ENCODE results near the gene KRT77.

KRT77 gene

DNA sequence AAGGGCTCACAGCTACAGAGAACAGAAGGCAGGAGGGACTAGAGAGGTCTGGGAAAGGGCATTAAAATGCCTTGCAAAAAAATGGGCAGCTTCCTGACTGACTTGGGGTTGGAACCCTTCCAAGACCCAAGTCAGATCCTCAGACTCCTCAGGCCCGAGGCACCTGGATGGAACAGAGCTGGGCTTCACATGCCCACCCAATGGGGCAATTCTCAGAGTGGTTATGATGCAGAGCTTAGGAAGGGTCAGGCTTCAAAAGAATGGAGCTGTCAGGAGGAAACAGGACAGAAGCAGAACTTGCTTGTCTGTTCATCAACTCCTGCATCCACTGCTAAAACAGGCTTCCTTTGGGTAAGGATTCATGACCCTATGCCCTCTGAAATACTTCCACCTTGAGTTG is 13.4 kb downstream of the KRT77 start:
- no peak overlapping the region for H3K18ac ChIP-seq (ENCODE audit: low read depth in 1 of 2, low read length in 2 of 2)
- no peak overlapping the region for H3K4me3 ChIP-seq (ENCODE audit: insufficient read depth in 1 of 2, low read depth in 1 of 2, low read length in 2 of 2)
- H3K4me2 ChIP-seq (ENCODE audit: low read length, poor library complexity, severe bottlenecking), result no peak overlapping the region
- no peak overlapping the region for H3K14ac ChIP-seq (ENCODE audit: low read length in 2 of 2)
- H3K9me3 ChIP-seq (ENCODE audit: control insufficient read depth, low read length), result no peaks in the 10 kb centered on the region
- H2BK120ac ChIP-seq (ENCODE audit: low read depth, low read length), result no peak overlapping the region
- H3K23ac ChIP-seq (ENCODE audit: low read length in 2 of 2), result no peak overlapping the region
- no peak overlapping the region for H4K91ac ChIP-seq (ENCODE audit: low read length)
- H2BK15ac ChIP-seq (ENCODE audit: low read depth, poor library complexity, severe bottlenecking), result no peak overlapping the region
- H3K36me3 ChIP-seq (ENCODE audit: control insufficient read depth in 1 of 2, insufficient read depth in 2 of 2, low read depth in 1 of 2, low read length in 2 of 2), result no peaks in the 10 kb centered on the region
- H3K79me1 ChIP-seq (replicated peaks; ENCODE audit: low read length, poor library complexity, severe bottlenecking), result no peaks in the 10 kb centered on the region
- H2AFZ ChIP-seq (ENCODE audit: low read depth, low read length), result no peak overlapping the region
- no peak overlapping the region for H2BK12ac ChIP-seq (ENCODE audit: low read length in 2 of 2)
- no peak overlapping the region for H2AK5ac ChIP-seq (ENCODE audit: low read length, severe bottlenecking)
- peaks cover 79 to 93% of the 10 kb centered on the region in 2 experiments for H3K27me3 ChIP-seq (ENCODE audit: control insufficient read depth in 1 of 2, insufficient read depth in 1 of 2, low read length in 2 of 2)
- DNase-seq, result no peak
- no peak overlapping the region for H3K4ac ChIP-seq (ENCODE audit: low read depth in 1 of 2, low read length in 2 of 2)
- H3K9ac ChIP-seq (ENCODE audit: low read length), result no peak overlapping the region
- peaks cover 4% of the 10 kb centered on the region for H3K4me1 ChIP-seq (ENCODE audit: control insufficient read depth, insufficient read depth, low read depth, low read length)
- WGBS, result 56% methylated on average over 1 of the region's 1 CpG
- H2BK5ac ChIP-seq (ENCODE audit: low read depth, low read length, poor library complexity, severe bottlenecking), result no peak overlapping the region
- no peak overlapping the region for H4K8ac ChIP-seq (ENCODE audit: low read length)
- no peak overlapping the region for H3K27ac ChIP-seq (ENCODE audit: low read length, poor library complexity, severe bottlenecking)

DNA sequence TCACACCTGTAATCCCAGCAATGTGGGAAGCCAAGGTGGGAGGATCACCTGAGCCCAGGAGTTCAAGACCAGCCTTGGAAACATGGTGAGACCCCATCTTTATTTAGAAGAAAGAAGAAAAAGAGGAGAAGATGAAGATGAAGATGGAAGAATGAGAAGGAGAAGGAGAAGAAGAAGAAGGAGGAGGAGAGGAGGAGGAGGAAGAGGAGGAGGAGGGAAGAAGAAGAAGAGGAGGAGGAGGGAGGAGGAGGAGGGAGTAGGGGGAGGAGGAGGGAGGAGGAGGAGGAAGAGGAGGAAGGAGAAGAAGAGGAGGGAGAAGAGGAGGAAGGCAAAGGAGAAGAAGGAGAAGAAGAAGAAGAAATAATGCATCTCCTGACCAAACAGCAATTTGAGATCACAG is 14.1 kb downstream of the KRT77 start:
- Histone ChIP-seq H2BK15ac (ENCODE audit: low read depth, poor library complexity, severe bottlenecking) (no peak overlapping the region), H2AK5ac (ENCODE audit: low read length, severe bottlenecking) (no peak overlapping the region), H4K91ac (ENCODE audit: low read length) (no peak overlapping the region), H3K27ac (ENCODE audit: low read length, poor library complexity, severe bottlenecking) (no peak overlapping the region), H3K4ac (ENCODE audit: low read depth in 1 of 2, low read length in 2 of 2) (no peak overlapping the region), H3K4me1 (ENCODE audit: control insufficient read depth, insufficient read depth, low read depth, low read length) (peaks cover 4% of the 10 kb centered on the region), H3K18ac (ENCODE audit: low read depth in 1 of 2, low read length in 2 of 2) (no peak overlapping the region), H2AFZ (ENCODE audit: low read depth, low read length) (no peak overlapping the region), H3K9ac (ENCODE audit: low read length) (no peak overlapping the region), H3K4me2 (ENCODE audit: low read length, poor library complexity, severe bottlenecking) (no peak overlapping the region), H3K27me3 (ENCODE audit: control insufficient read depth in 1 of 2, insufficient read depth in 1 of 2, low read length in 2 of 2) (peaks cover 84 to 91% of the 10 kb centered on the region in 2 experiments), H3K23ac (ENCODE audit: low read length in 2 of 2) (no peak overlapping the region), H2BK12ac (ENCODE audit: low read length in 2 of 2) (no peak overlapping the region), H3K79me1 (replicated peaks; ENCODE audit: low read length, poor library complexity, severe bottlenecking) (no peaks in the 10 kb centered on the region), H3K9me3 (ENCODE audit: control insufficient read depth, low read length) (no peaks in the 10 kb centered on the region), H3K36me3 (ENCODE audit: control insufficient read depth in 1 of 2, insufficient read depth in 2 of 2, low read depth in 1 of 2, low read length in 2 of 2) (no peaks in the 10 kb centered on the region), H3K14ac (ENCODE audit: low read length in 2 of 2) (no peak overlapping the region), H3K4me3 (ENCODE audit: insufficient read depth in 1 of 2, low read depth in 1 of 2, low read length in 2 of 2) (no peak overlapping the region), H2BK120ac (ENCODE audit: low read depth, low read length) (no peak overlapping the region), H4K8ac (ENCODE audit: low read length) (no peak overlapping the region), H2BK5ac (ENCODE audit: low read depth, low read length, poor library complexity, severe bottlenecking) (no peak overlapping the region)
- no peak for DNase-seq

GRCh38 chr12:52688481-52688880 is 14.8 kb downstream of the KRT77 start:
- Histone ChIP-seq H2BK15ac (ENCODE audit: low read depth, poor library complexity, severe bottlenecking) (no peak overlapping the region), H3K9me3 (ENCODE audit: control insufficient read depth, low read length) (no peaks in the 10 kb centered on the region), H3K9ac (ENCODE audit: low read length) (no peak overlapping the region), H4K8ac (ENCODE audit: low read length) (no peak overlapping the region), H3K18ac (ENCODE audit: low read depth in 1 of 2, low read length in 2 of 2) (no peak overlapping the region), H3K4ac (ENCODE audit: low read depth in 1 of 2, low read length in 2 of 2) (no peak overlapping the region), H3K27me3 (ENCODE audit: control insufficient read depth in 1 of 2, insufficient read depth in 1 of 2, low read length in 2 of 2) (peaks cover 86 to 96% of the 10 kb centered on the region in 2 experiments), H3K23ac (ENCODE audit: low read length in 2 of 2) (no peak overlapping the region), H3K14ac (ENCODE audit: low read length in 2 of 2) (no peak overlapping the region), H3K4me2 (ENCODE audit: low read length, poor library complexity, severe bottlenecking) (no peak overlapping the region), H3K36me3 (ENCODE audit: control insufficient read depth in 1 of 2, insufficient read depth in 2 of 2, low read depth in 1 of 2, low read length in 2 of 2) (no peaks in the 10 kb centered on the region), H2AK5ac (ENCODE audit: low read length, severe bottlenecking) (no peak overlapping the region), H4K91ac (ENCODE audit: low read length) (no peak overlapping the region), H3K79me1 (replicated peaks; ENCODE audit: low read length, poor library complexity, severe bottlenecking) (no peaks in the 10 kb centered on the region), H2BK120ac (ENCODE audit: low read depth, low read length) (no peak overlapping the region), H3K4me1 (ENCODE audit: control insufficient read depth, insufficient read depth, low read depth, low read length) (peaks cover 4% of the 10 kb centered on the region), H2BK5ac (ENCODE audit: low read depth, low read length, poor library complexity, severe bottlenecking) (no peak overlapping the region), H3K27ac (ENCODE audit: low read length, poor library complexity, severe bottlenecking) (no peak overlapping the region), H2AFZ (ENCODE audit: low read depth, low read length) (no peak overlapping the region), H2BK12ac (ENCODE audit: low read length in 2 of 2) (no peak overlapping the region), H3K4me3 (ENCODE audit: insufficient read depth in 1 of 2, low read depth in 1 of 2, low read length in 2 of 2) (no peak overlapping the region)
- no peak for DNase-seq
- WGBS, result 65% methylated on average over 2 of the region's 2 CpGs

DNA sequence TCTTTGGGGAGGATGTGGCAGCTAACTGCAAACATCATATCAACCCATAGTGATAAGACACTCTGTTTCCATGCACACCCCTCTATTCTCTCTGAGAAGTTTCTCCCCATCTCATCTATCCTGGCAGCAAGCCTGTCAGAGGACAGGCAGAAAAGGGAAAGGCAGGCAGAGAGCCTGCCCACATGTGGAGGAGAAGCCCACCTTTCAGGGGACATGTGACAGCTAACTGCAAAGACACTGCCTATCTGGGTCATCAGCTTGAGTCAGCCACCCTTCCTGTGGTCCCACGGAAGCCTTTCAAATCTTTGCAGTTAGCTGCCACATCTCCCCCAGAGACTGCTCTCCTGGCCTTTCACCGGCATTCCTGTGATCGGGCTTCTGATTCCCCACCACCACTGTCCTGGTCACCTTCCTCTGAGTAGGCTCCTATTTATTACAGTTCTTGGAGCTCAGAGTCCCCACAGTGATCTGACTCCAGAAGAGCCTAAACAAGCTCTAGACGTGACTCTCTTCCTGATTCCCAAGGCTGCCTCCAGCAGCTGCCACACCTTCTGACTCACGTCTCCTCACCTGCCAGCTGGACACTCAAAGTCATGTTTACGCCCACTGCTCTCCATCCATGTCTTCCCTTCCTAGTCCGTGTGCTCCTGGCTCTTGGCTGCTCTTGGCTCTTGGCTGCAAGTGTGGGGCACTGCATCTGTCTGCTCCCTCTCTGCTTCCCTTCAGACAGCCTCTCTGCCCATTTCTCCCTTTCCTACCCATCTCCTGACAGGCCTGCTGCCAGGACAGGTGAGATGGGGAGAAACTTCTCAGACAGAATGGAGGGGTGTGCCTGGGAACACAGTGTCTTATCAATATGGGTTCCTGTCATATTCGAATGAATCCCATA is 15.6 kb downstream of the KRT77 start:
- no peak overlapping the region for H2AFZ ChIP-seq (ENCODE audit: low read depth, low read length)
- H3K18ac ChIP-seq (ENCODE audit: low read depth in 1 of 2, low read length in 2 of 2), result no peak overlapping the region
- no peak overlapping the region for H3K9ac ChIP-seq (ENCODE audit: low read length)
- no peak overlapping the region for H2BK12ac ChIP-seq (ENCODE audit: low read length in 2 of 2)
- H3K4me3 ChIP-seq (ENCODE audit: insufficient read depth in 1 of 2, low read depth in 1 of 2, low read length in 2 of 2), result no peak overlapping the region
- H3K27ac ChIP-seq (ENCODE audit: low read length, poor library complexity, severe bottlenecking), result no peak overlapping the region
- H3K4me1 ChIP-seq (ENCODE audit: control insufficient read depth, insufficient read depth, low read depth, low read length), result peaks cover 4% of the 10 kb centered on the region
- no peaks in the 10 kb centered on the region for H3K36me3 ChIP-seq (ENCODE audit: control insufficient read depth in 1 of 2, insufficient read depth in 2 of 2, low read depth in 1 of 2, low read length in 2 of 2)
- no peak overlapping the region for H3K23ac ChIP-seq (ENCODE audit: low read length in 2 of 2)
- WGBS, result 78% methylated on average over 7 of the region's 8 CpGs
- H3K4me2 ChIP-seq (ENCODE audit: low read length, poor library complexity, severe bottlenecking), result no peak overlapping the region
- H4K91ac ChIP-seq (ENCODE audit: low read length), result no peak overlapping the region
- H2BK15ac ChIP-seq (ENCODE audit: low read depth, poor library complexity, severe bottlenecking), result no peak overlapping the region
- no peaks in the 10 kb centered on the region for H3K9me3 ChIP-seq (ENCODE audit: control insufficient read depth, low read length)
- no peak overlapping the region for H2AK5ac ChIP-seq (ENCODE audit: low read length, severe bottlenecking)
- H4K8ac ChIP-seq (ENCODE audit: low read length), result no peak overlapping the region
- H3K4ac ChIP-seq (ENCODE audit: low read depth in 1 of 2, low read length in 2 of 2), result no peak overlapping the region
- no peak for DNase-seq
- peaks cover 80 to 97% of the 10 kb centered on the region in 2 experiments for H3K27me3 ChIP-seq (ENCODE audit: control insufficient read depth in 1 of 2, insufficient read depth in 1 of 2, low read length in 2 of 2)
- no peaks in the 10 kb centered on the region for H3K79me1 ChIP-seq (replicated peaks; ENCODE audit: low read length, poor library complexity, severe bottlenecking)
- no peak overlapping the region for H2BK120ac ChIP-seq (ENCODE audit: low read depth, low read length)
- no peak overlapping the region for H2BK5ac ChIP-seq (ENCODE audit: low read depth, low read length, poor library complexity, severe bottlenecking)
- no peak overlapping the region for H3K14ac ChIP-seq (ENCODE audit: low read length in 2 of 2)

Data from mesenchymal stem cell (in vitro differentiated cells and primary cell).